CD4-positive, CD25-positive, alpha-beta regulatory T cell (primary cell): ENCODE results near the gene NOCT. TPM values are rescaled to one million over a fixed set of nuclear protein-coding genes. Genes with fewer than 3 reads are reported as not detected.
"Not testable (repeated sequence)": the region's sequence is repeated elsewhere in the genome, so short reads cannot be mapped to it uniquely, and the experiment has no call there.

ENCODE experiments used
- ATAC-seq, 2 donors: fragments of 150-1000 bp; cut with Tn5 transposase; one replicate each; pipeline ENCODE4 v1.10.0; 2021; ENCODE audit warnings: low read depth in 2 of 2, moderate number of reproducible peaks in 2 of 2, moderate library complexity in 1 of 2
- DNase-seq, 3 donors: peaks; one replicate each; pipeline versions ENCODE4 v3.0.0 to v3.0.0-alpha.2; 2012 to 2022; ENCODE audit warnings: mixed read lengths in 1 of 3
- H3K27ac ChIP-seq: one replicate; pipeline ENCODE4 v1.7.0; 2013; ENCODE audit warnings: mild to moderate bottlenecking, low read length; ENCODE audit not compliant: insufficient read depth, poor library complexity, severe bottlenecking
- H3K27me3 ChIP-seq: one replicate; pipeline ENCODE4 v1.7.0; 2013; ENCODE audit warnings: low read length; ENCODE audit not compliant: control insufficient read depth, insufficient read depth
- H3K36me3 ChIP-seq: one replicate; pipeline ENCODE4 v1.7.0; 2013; ENCODE audit warnings: mild to moderate bottlenecking, low read length, moderate library complexity; ENCODE audit not compliant: control insufficient read depth, insufficient read depth
- H3K4me1 ChIP-seq: 2 replicates; pipeline ENCODE4 v1.7.0; 2013; ENCODE audit warnings: mild to moderate bottlenecking, low read length; ENCODE audit not compliant: insufficient read depth, control insufficient read depth, poor library complexity, severe bottlenecking
- H3K4me3 ChIP-seq: one replicate; pipeline ENCODE4 v1.7.0; 2013; ENCODE audit warnings: low read depth, mild to moderate bottlenecking, low read length, moderate library complexity
- H3K9me3 ChIP-seq, 2 experiments: 1 replicate in 1 of 2; 2 replicates in 1 of 2; pipeline ENCODE4 v1.7.0; 2013; ENCODE audit warnings: low read length in 2 of 2, mild to moderate bottlenecking in 1 of 2, moderate library complexity in 1 of 2; ENCODE audit not compliant: control insufficient read depth in 2 of 2
- H3K27ac Mint-ChIP-seq, 3 donors: one replicate each; pipeline ENCODE4 v1.8.0; 2020 to 2022; ENCODE audit warnings: mild to moderate bottlenecking in 3 of 3, mixed read lengths in 3 of 3, moderate library complexity in 2 of 3
- H3K27me3 Mint-ChIP-seq: one replicate; pipeline ENCODE4 v1.8.0; 2022; ENCODE audit warnings: mild to moderate bottlenecking, mixed read lengths
- H3K36me3 Mint-ChIP-seq: one replicate; pipeline ENCODE4 v1.8.0; 2020; ENCODE audit warnings: mixed read lengths
- H3K4me1 Mint-ChIP-seq, 4 donors: one replicate each; pipeline ENCODE4 v1.8.0; 2020 to 2022; ENCODE audit warnings: mixed read lengths in 4 of 4, mild to moderate bottlenecking in 1 of 4
- H3K4me3 Mint-ChIP-seq, 4 donors: one replicate each; pipeline ENCODE4 v1.8.0; 2020 to 2022; ENCODE audit warnings: mild to moderate bottlenecking in 4 of 4, mixed read lengths in 4 of 4, moderate library complexity in 3 of 4
- H3K9me3 Mint-ChIP-seq, 7 donors: one replicate each; pipeline ENCODE4 v1.8.0; 2020 to 2022; ENCODE audit warnings: mixed read lengths in 7 of 7, mild to moderate bottlenecking in 3 of 7, moderate library complexity in 2 of 7
- polyA plus RNA-seq, 4 donors: library from polyadenylated mRNA; unstranded; fragments of 300-500 nt; fragmentation: Illumina TruSeq; gene quantifications; one replicate each; pipeline ENCODE4 v1.2.3, GENCODE V29; 2021
- total RNA-seq: library from RNA; stranded (reverse); gene quantifications from one replicate; pipeline ENCODE4 v1.2.3, GENCODE V29; 2022

Gene NOCT
- total and polyA plus RNA-seq, 5 donors from 2014 or later, result 0.14 to 14.6 (median 0.34) TPM; not detected in 1

GRCh38 chr4:139021071-139021470 is 5.5 kb downstream of the NOCT start:
- H3K27ac ChIP-seq, DNase-seq, H3K36me3 ChIP-seq, H3K4me3 ChIP-seq, H3K9me3 Mint-ChIP-seq, H3K36me3 Mint-ChIP-seq, H3K27ac Mint-ChIP-seq, H3K9me3 ChIP-seq, ATAC-seq, H3K4me3 Mint-ChIP-seq, H3K27me3 Mint-ChIP-seq, H3K27me3 ChIP-seq: not testable (repeated sequence)
- peaks cover 9 to 18% (median 14%) of the 10 kb centered on the region in 4 donors for H3K4me1 Mint-ChIP-seq
- H3K4me1 ChIP-seq, result peaks cover 10% of the 10 kb centered on the region

GRCh38 chr4:139022835-139023234 is 7.3 kb downstream of the NOCT start:
- Mint-ChIP-seq H3K27ac (peak overlapping the region in 1 of 3 donors; percentile 12), H3K27me3 (no peaks in the 10 kb centered on the region), H3K4me3 (no peak overlapping the region), H3K9me3 (no peaks in the 10 kb centered on the region), H3K36me3 (no peaks in the 10 kb centered on the region), H3K4me1 (peaks cover 9 to 13% (median 10%) of the 10 kb centered on the region in 4 donors)
- Histone ChIP-seq H3K27me3 (no peaks in the 10 kb centered on the region), H3K4me1 (peaks cover under 1% of the 10 kb centered on the region), H3K27ac (no peak overlapping the region), H3K36me3 (no peaks in the 10 kb centered on the region), H3K4me3 (no peak overlapping the region), H3K9me3 (no peaks in the 10 kb centered on the region)
- ATAC-seq, result no peak
- no peak for DNase-seq

DNA sequence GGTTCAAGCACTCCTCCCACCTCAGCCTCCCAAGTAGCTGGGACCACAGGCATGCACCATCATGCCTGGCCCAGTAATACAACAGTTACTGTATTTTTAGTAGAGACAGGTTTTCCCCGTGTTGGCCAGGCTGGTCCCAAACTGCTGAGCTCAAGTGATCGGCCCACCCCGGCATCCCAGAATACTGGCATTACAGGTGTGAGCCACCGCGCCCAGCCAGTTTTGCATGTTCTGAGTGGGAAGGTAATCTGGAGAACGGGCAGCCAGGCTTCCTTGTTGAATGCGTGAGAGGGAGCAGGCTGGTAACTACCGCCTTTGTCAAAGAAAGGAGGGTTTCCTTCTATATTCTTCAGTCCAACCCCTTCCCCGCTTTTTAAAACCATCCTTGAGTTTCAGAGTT is 9.1 kb downstream of the NOCT start:
- Mint-ChIP-seq H3K27ac (no peak overlapping the region), H3K9me3 (no peaks in the 10 kb centered on the region), H3K27me3 (no peaks in the 10 kb centered on the region), H3K4me3 (no peak overlapping the region), H3K4me1 (peaks cover 0 to 4% (median 3%) of the 10 kb centered on the region in 4 donors), H3K36me3 (no peaks in the 10 kb centered on the region)
- no peaks in the 10 kb centered on the region for H3K27me3 ChIP-seq
- H3K4me1 ChIP-seq, result no peaks in the 10 kb centered on the region
- H3K27ac ChIP-seq, result no peak overlapping the region
- H3K4me3 ChIP-seq, result no peak overlapping the region
- DNase-seq, result no peak
- no peaks in the 10 kb centered on the region for H3K36me3 ChIP-seq
- H3K9me3 ChIP-seq, result no peaks in the 10 kb centered on the region
- ATAC-seq, result no peak

GRCh38 chr4:139025841-139026240 is 10.3 kb downstream of the NOCT start:
- H3K9me3 Mint-ChIP-seq, result no peaks in the 10 kb centered on the region
- Histone ChIP-seq H3K27ac (no peak overlapping the region), H3K36me3 (no peaks in the 10 kb centered on the region), H3K9me3 (no peaks in the 10 kb centered on the region), H3K4me3 (no peak overlapping the region), H3K27me3 (no peaks in the 10 kb centered on the region), H3K4me1 (no peaks in the 10 kb centered on the region)
- DNase-seq (no peak), ATAC-seq (no peak)
- no peaks in the 10 kb centered on the region for H3K36me3 Mint-ChIP-seq
- H3K4me3 Mint-ChIP-seq, result no peak overlapping the region
- H3K27ac Mint-ChIP-seq, result no peak overlapping the region
- H3K4me1 Mint-ChIP-seq, result peaks cover 3 to 9% (median 4%) of the 10 kb centered on the region in 4 donors
- no peaks in the 10 kb centered on the region for H3K27me3 Mint-ChIP-seq

DNA sequence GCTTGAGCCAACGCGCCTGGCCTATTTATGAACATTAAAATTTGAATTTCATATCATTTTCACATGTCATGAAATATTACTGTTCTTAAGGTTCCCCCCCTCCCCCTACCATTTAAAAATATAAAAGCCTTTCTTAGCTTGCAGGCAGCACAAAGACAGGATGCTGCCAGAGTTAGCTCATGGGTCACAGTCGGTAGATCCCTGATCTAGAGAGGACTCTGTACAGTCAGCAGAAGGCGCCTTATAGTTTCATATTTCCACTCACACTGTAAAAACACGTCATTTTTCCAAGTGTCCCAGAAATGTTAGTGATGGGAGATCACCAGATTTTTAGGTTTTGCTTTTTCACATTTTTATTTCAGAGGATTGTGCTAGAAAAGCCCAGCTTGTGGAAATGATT is 12.2 kb downstream of the NOCT start:
- H3K36me3 ChIP-seq, result no peaks in the 10 kb centered on the region
- Mint-ChIP-seq H3K27ac (no peak overlapping the region), H3K4me3 (no peak overlapping the region), H3K36me3 (no peaks in the 10 kb centered on the region), H3K9me3 (no peaks in the 10 kb centered on the region), H3K27me3 (no peaks in the 10 kb centered on the region), H3K4me1 (peaks cover 5 to 9% (median 7%) of the 10 kb centered on the region in 4 donors)
- H3K27me3 ChIP-seq, result no peaks in the 10 kb centered on the region
- ATAC-seq (no peak), DNase-seq (no peak)
- no peaks in the 10 kb centered on the region for H3K9me3 ChIP-seq
- no peak overlapping the region for H3K4me3 ChIP-seq
- no peaks in the 10 kb centered on the region for H3K4me1 ChIP-seq
- H3K27ac ChIP-seq, result no peak overlapping the region

DNA sequence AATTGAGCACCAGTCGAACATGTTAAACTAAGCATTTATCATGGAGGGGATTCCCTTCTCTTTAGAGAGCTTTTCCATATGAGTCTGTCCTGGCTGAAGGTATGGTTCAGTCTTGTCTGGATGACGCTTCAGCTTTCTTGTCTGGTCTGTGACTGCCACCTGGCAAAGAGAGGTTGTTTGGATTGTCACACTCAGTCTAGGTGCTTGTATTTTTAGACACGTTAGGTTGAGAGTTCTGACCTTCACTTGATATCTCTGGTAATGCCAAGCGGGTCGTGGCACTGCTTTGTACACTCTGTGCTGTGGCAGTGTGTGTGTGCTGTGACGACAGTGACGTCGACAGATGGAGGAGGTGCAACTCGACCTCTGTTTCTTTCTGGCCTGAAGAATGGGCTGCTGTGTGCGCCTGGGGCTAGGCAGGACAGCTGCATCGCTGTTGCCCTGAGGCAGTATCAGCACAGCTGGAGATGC is 12.6 kb downstream of the NOCT start:
- no peaks in the 10 kb centered on the region for H3K9me3 ChIP-seq
- H3K27me3 ChIP-seq, result no peaks in the 10 kb centered on the region
- H3K4me3 ChIP-seq, result no peak overlapping the region
- Mint-ChIP-seq H3K36me3 (no peaks in the 10 kb centered on the region), H3K9me3 (no peaks in the 10 kb centered on the region), H3K4me3 (no peak overlapping the region), H3K27ac (no peak overlapping the region), H3K4me1 (peaks cover 5 to 9% (median 7%) of the 10 kb centered on the region in 4 donors), H3K27me3 (no peaks in the 10 kb centered on the region)
- ATAC-seq (no peak), DNase-seq (no peak)
- no peak overlapping the region for H3K27ac ChIP-seq
- no peaks in the 10 kb centered on the region for H3K4me1 ChIP-seq
- H3K36me3 ChIP-seq, result no peaks in the 10 kb centered on the region

- not testable (repeated sequence) for H3K27me3 Mint-ChIP-seq, DNase-seq, H3K9me3 ChIP-seq, H3K27ac Mint-ChIP-seq, H3K27ac ChIP-seq, ATAC-seq, H3K36me3 ChIP-seq, H3K4me3 Mint-ChIP-seq, H3K36me3 Mint-ChIP-seq, H3K9me3 Mint-ChIP-seq, H3K27me3 ChIP-seq, H3K4me1 ChIP-seq, H3K4me3 ChIP-seq
- H3K4me1 Mint-ChIP-seq, result peaks cover 5 to 13% (median 7%) of the 10 kb centered on the region in 4 donors
Observed at GRCh38 chr4:139029866-139030363, 14.3 kb downstream of the NOCT start.

DNA sequence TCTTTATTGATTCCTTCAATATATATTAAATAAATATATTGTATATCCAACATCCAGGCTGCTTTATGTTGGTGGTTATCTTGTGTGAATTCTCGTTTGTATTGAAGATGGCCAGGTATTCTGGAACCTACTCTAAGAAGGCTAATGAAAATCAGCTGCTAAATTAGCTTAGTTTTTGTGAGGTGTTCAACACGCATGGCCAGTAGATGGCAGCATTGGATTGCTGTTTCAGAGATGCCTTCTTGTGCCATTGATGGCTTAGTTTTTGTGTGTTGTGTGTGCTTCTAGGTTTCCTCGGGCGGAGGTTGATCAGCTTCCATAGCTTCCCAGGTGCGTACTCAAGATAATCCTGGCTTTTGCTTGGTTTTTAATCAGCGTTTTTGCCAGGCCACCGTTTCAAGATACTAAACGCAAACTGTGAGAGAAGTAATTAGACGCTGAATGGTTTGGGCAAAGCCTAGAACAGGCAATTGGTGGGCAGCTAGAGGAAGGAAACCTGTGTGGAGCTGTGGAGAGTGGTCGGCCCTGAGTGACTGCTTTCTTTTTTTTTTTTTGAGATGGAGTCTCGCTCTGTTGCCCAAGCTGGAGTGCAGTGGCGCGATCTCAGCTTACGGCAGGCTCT is 15.1 kb downstream of the NOCT start:
- Mint-ChIP-seq H3K4me1 (peaks cover 9 to 14% (median 10%) of the 10 kb centered on the region in 4 donors), H3K4me3 (peak overlapping the region in 1 of 4 donors; percentile 16), H3K27me3 (no peaks in the 10 kb centered on the region), H3K9me3 (no peaks in the 10 kb centered on the region), H3K36me3 (no peaks in the 10 kb centered on the region), H3K27ac (no peak overlapping the region)
- Histone ChIP-seq H3K27me3 (no peaks in the 10 kb centered on the region), H3K36me3 (no peaks in the 10 kb centered on the region), H3K4me1 (no peaks in the 10 kb centered on the region), H3K9me3 (no peaks in the 10 kb centered on the region), H3K4me3 (no peak overlapping the region), H3K27ac (no peak overlapping the region)
- ATAC-seq (peak; percentile 76 to 87), DNase-seq (peak; percentile 66 to 87 (median 79))
